Fibroblast of lung (primary cell): Measurements from ENCODE around the gene IL1B. TPM values are rescaled to one million over a fixed set of nuclear protein-coding genes. Genes with fewer than 3 reads are reported as not detected.
A peak's percentile ranks its signal among the peaks of the same experiment; 100 is the strongest.

Experiments
- DNase-seq, 2 donors: peaks; one replicate each; pipeline versions ENCODE4 v3.0.0 to v3.0.0-alpha.2; 2010; ENCODE audit warnings: low read depth in 2 of 2
- H2AFZ ChIP-seq: 2 replicates; pipeline ENCODE4 v1.5.1; 2012; ENCODE audit warnings: low read length, control low read depth, inconsistent platforms
- H3K27ac ChIP-seq: 2 replicates; pipeline ENCODE4 v1.5.1; 2011; ENCODE audit warnings: low read length, control low read depth; ENCODE audit not compliant: insufficient read depth
- H3K27me3 ChIP-seq: 2 replicates; pipeline ENCODE4 v1.5.1; 2011; ENCODE audit warnings: mild to moderate bottlenecking, low read length; ENCODE audit not compliant: control insufficient read depth, insufficient read depth
- H3K36me3 ChIP-seq: 2 replicates; pipeline ENCODE4 v1.5.1; 2011; ENCODE audit warnings: low read length; ENCODE audit not compliant: control insufficient read depth, insufficient read depth
- H3K4me1 ChIP-seq: 2 replicates; pipeline ENCODE4 v1.5.1; 2011; ENCODE audit warnings: low read length; ENCODE audit not compliant: control insufficient read depth, insufficient read depth; ENCODE audit errors: extremely low read depth
- H3K4me2 ChIP-seq: 2 replicates; pipeline ENCODE4 v1.5.1; 2011; ENCODE audit warnings: low read length, control low read depth; ENCODE audit not compliant: insufficient read depth; ENCODE audit errors: extremely low read depth
- H3K4me3 ChIP-seq, 4 experiments: fragments of 200-600 bp in 1 of 4; sonication (generic) in 1 of 4; replicated peaks in 1 of 4; 2 replicates each; pipeline ENCODE4 v1.5.1; 2011 to 2016; ENCODE audit warnings: low read length in 4 of 4, low read depth in 3 of 4, mild to moderate bottlenecking in 3 of 4, control low read depth in 2 of 4, inconsistent platforms in 1 of 4, mixed read lengths in 1 of 4; ENCODE audit not compliant: insufficient read depth in 1 of 4; ENCODE audit errors: control extremely low read depth in 1 of 4
- H3K79me2 ChIP-seq: 2 replicates; pipeline ENCODE4 v1.5.1; 2012; ENCODE audit warnings: mild to moderate bottlenecking, low read length, inconsistent platforms; ENCODE audit not compliant: control insufficient read depth, insufficient read depth
- H3K9ac ChIP-seq: 2 replicates; pipeline ENCODE4 v1.5.1; 2011; ENCODE audit warnings: mild to moderate bottlenecking, low read length, control low read depth; ENCODE audit not compliant: insufficient read depth
- H3K9me3 ChIP-seq: 2 replicates; pipeline ENCODE4 v1.5.1; 2012; ENCODE audit warnings: low read depth, low read length; ENCODE audit not compliant: control insufficient read depth, insufficient read depth
- H4K20me1 ChIP-seq: 2 replicates; pipeline ENCODE4 v1.5.1; 2011; ENCODE audit warnings: low read length; ENCODE audit not compliant: control insufficient read depth, insufficient read depth; ENCODE audit errors: extremely low read depth
- CTCF ChIP-seq, 2 donors: IDR thresholded peaks in 1 of 2; conservative IDR thresholded peaks in 1 of 2; 1 replicate in 1 of 2; 2 replicates in 1 of 2; pipeline ENCODE4 v1.5.1; 2011 to 2012; ENCODE audit warnings: low read length in 2 of 2, control low read depth in 1 of 2, inconsistent platforms in 1 of 2, low read depth in 1 of 2, mild to moderate bottlenecking in 1 of 2
- EZH2 ChIP-seq: IDR thresholded peaks from 2 replicates; pipeline ENCODE4 v1.5.1; 2012; ENCODE audit warnings: low read length, control low read depth, mild to moderate bottlenecking; ENCODE audit errors: missing control alignments
- polyA plus RNA-seq, 2 donors: library from polyadenylated mRNA; depleted of rRNA in 1 of 2; stranded (reverse) in 1 of 2; unstranded in 1 of 2; fragments of >200 nt; gene quantifications; 2 replicates each; pipeline ENCODE4 v1.2.1, GENCODE V29; 2011 to 2012; ENCODE audit warnings: missing spikeins in 1 of 2
- total RNA-seq: library from RNA; depleted of rRNA; stranded (reverse); fragments of >200 nt; gene quantifications from 2 replicates; pipeline ENCODE4 v1.2.1, GENCODE V29; 2014

IL1B gene
- total and polyA plus RNA-seq, 2 donors (not counting 1 experiment from before 2014, with no cell fraction given): 0.23 TPM; not detected in 1

DNA sequence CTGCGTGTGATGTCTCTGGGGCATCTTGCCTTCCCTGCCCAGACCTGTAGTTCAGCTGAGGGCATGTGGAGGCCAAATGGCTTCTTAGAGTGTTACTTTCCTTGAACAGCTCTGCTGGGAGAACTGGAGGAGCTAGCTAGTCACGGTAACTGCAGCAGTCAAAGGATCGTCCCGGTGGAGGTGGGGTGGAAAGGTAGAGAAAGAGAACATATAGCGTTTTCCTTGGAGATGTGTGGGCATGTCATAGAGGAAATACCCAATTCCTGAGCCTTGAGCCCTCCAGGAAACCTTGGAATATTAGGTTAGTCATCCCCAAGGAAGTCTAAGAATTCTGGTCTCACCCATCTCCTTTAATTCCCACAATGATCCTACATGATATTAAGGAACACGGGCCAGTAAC is 40.8 kb upstream of the IL1B start:
- peaks cover 7% of the 10 kb centered on the region for H3K4me1 ChIP-seq
- no peak for TF ChIP-seq CTCF (conservative IDR thresholded peaks at IDR 0.05 in 1 of 2, IDR thresholded peaks at IDR 0.05 in 1 of 2; ENCODE audit: low read depth in 1 of 2, low read length in 2 of 2)
- TF ChIP-seq EZH2: no peak
- H3K79me2 ChIP-seq: no peaks in the 10 kb centered on the region
- no peaks in the 10 kb centered on the region for H4K20me1 ChIP-seq
- H3K9me3 ChIP-seq: no peaks in the 10 kb centered on the region
- H3K36me3 ChIP-seq: no peaks in the 10 kb centered on the region
- H3K27me3 ChIP-seq: no peaks in the 10 kb centered on the region
- no peak overlapping the region for H2AFZ ChIP-seq
- DNase-seq: peak in 1 of 2 donors; percentile 73
- H3K9ac ChIP-seq: no peak overlapping the region
- H3K4me2 ChIP-seq: no peak overlapping the region
- no peak overlapping the region for H3K27ac ChIP-seq
- H3K4me3 ChIP-seq: no peak overlapping the region

DNA sequence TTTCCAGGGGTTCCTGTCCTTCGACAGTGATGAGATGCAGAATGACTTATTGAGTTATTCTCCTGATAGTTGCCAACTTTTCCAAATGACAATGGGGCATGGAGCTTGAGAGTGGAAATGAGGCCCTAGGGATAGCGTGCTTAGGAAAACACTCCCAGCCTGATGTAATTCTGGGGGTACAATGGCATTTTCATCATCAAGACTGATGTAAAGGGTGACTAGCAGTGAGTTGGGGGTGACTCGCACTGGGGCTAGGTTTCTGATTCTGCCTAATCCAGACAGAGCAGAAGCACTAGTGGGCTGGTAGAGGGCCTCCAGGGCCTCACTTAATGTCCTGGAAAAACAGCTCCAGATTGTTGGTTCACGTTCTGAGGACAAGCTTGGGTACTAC is 40.4 kb upstream of the IL1B start:
- H3K27ac ChIP-seq: no peak overlapping the region
- no peak overlapping the region for H3K4me2 ChIP-seq
- H4K20me1 ChIP-seq: no peaks in the 10 kb centered on the region
- no peaks in the 10 kb centered on the region for H3K27me3 ChIP-seq
- no peaks in the 10 kb centered on the region for H3K36me3 ChIP-seq
- no peak for TF ChIP-seq CTCF (conservative IDR thresholded peaks at IDR 0.05 in 1 of 2, IDR thresholded peaks at IDR 0.05 in 1 of 2; ENCODE audit: low read depth in 1 of 2, low read length in 2 of 2)
- no peak overlapping the region for H3K4me3 ChIP-seq
- H3K9me3 ChIP-seq: no peaks in the 10 kb centered on the region
- H2AFZ ChIP-seq: no peak overlapping the region
- peak in 1 of 2 donors; percentile 14 for DNase-seq
- no peak overlapping the region for H3K9ac ChIP-seq
- no peaks in the 10 kb centered on the region for H3K79me2 ChIP-seq
- H3K4me1 ChIP-seq: peaks cover 7% of the 10 kb centered on the region

GRCh38 chr2:112876257-112876970 is 39.8 kb upstream of the IL1B start:
- Histone ChIP-seq H3K4me3 (no peak overlapping the region), H3K4me1 (peaks cover 7% of the 10 kb centered on the region), H3K9me3 (no peaks in the 10 kb centered on the region), H3K9ac (no peak overlapping the region), H3K27me3 (no peaks in the 10 kb centered on the region), H3K27ac (no peak overlapping the region), H3K79me2 (no peaks in the 10 kb centered on the region), H2AFZ (no peak overlapping the region), H4K20me1 (no peaks in the 10 kb centered on the region), H3K4me2 (no peak overlapping the region), H3K36me3 (no peaks in the 10 kb centered on the region)
- TF ChIP-seq EZH2 (no peak), CTCF (conservative IDR thresholded peaks at IDR 0.05 in 1 of 2, IDR thresholded peaks at IDR 0.05 in 1 of 2; ENCODE audit: low read depth in 1 of 2, low read length in 2 of 2) (no peak)
- DNase-seq: no peak
